ENCODE data around the gene MFAP4.

Gene MFAP4

GRCh38 chr17:19342611-19343255, 44.3 kb downstream of the MFAP4 start:
- no peak for TF ChIP-seq CTCF (IDR thresholded peaks at IDR 0.05; ENCODE audit: extremely low read depth, missing control alignments)
- no peak for DNase-seq (ENCODE audit: low spot score)

GRCh38 chr17:19341641-19342610, 45.1 kb downstream of the MFAP4 start:
- no peak for TF ChIP-seq CTCF (IDR thresholded peaks at IDR 0.05; ENCODE audit: extremely low read depth, missing control alignments)
- no peak for DNase-seq (ENCODE audit: low spot score)

DNA sequence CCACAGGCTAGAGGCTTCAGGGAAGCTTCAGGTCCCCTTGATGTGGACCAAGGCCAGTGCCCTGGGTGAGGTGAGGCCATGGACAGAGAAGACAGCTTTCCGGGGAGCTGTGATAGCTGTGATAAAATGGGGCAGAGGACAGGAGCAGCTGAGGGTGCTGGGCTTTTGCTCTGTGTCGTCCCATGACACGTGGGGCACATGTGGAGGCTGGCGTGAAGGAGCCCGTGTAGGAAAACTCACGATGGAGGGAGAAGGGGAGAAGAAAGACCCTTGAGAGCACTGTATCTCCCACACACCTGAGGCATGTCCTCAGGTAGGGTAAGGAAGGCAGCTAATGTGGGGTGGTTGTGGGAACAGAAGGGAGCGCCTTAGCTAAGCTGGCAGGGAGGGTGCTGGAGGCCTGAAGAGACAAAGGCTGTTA, 45.8 kb downstream of the MFAP4 start:
- no peak for DNase-seq (ENCODE audit: low spot score)
- TF ChIP-seq CTCF (IDR thresholded peaks at IDR 0.05; ENCODE audit: extremely low read depth, missing control alignments): no peak

GRCh38 chr17:19339341-19339815, 47.6 kb downstream of the MFAP4 start:
- no peak for DNase-seq (ENCODE audit: low spot score)
- no peak for TF ChIP-seq CTCF (IDR thresholded peaks at IDR 0.05; ENCODE audit: extremely low read depth, missing control alignments)

GRCh38 chr17:19338031-19338990, 48.7 kb downstream of the MFAP4 start:
- no peak for TF ChIP-seq CTCF (IDR thresholded peaks at IDR 0.05; ENCODE audit: extremely low read depth, missing control alignments)

DNA sequence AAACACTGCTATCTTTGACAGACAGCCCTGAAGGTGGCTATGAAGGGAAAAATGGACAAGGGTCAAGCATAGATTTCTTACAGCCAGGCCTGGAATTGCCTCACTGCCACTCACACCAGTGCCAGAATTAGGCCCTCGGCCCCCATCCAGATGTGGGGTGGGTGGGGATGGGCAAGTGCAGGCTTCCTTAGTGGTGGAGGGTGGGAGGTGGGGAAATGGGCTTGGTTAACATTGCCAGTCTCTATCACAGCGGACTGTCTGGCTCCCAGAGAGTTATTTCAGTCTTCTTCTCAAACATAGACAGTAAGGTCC, 49.3 kb downstream of the MFAP4 start:
- no peak for DNase-seq (ENCODE audit: low spot score)
- TF ChIP-seq CTCF (IDR thresholded peaks at IDR 0.05; ENCODE audit: extremely low read depth, missing control alignments): no peak

More at GRCh38 chr17:19338031-19338990, 48.7 kb downstream of the MFAP4 start:
- DNase-seq (ENCODE audit: low spot score): peak; percentile 85
